ENCODE results near the gene CTNNA2.

GRCh38 chr2:80396276-80396675, 883.4 kb downstream of the CTNNA2 start:
- TF ChIP-seq GATA3 (IDR thresholded peaks at IDR 0.05; ENCODE audit: low read depth, low read length) (no peak), GATA2 (IDR thresholded peaks at IDR 0.05; ENCODE audit: low read depth, low read length) (no peak)

Measured in SH-SY5Y (cell line).